K562 (cell line): Measurements from ENCODE around the gene HGFAC. TPM values are rescaled to one million over a fixed set of nuclear protein-coding genes. Genes with fewer than 3 reads are reported as not detected.
A peak's percentile ranks its signal among the peaks of the same experiment; 100 is the strongest.

ENCODE experiments used
- ATAC-seq: fragments of 200-7000 bp; cut with Tn5 transposase; 3 replicates; pipeline ENCODE4 v1.9.1; 2020; ENCODE audit warnings: moderate library complexity
- BruUV-seq: library from RNA; stranded (reverse); fragments of 400-500 nt; replicated peaks from 2 replicates; lab custom pipeline; 2021; lab: Mats Ljungman, UMichigan
- CTCF ChIA-PET: fragments of 300-600 bp; formaldehyde crosslinking; extraction: SDS; loops from one replicate; lab custom pipeline; 2021; ENCODE audit warnings: low intra/inter-chr PET ratio; lab: Yijun Ruan, JAX
- POLR2A ChIA-PET: fragments of 300-600, 350-650 bp; sonication (Branson Sonifier 250); formaldehyde crosslinking; extraction: SDS; loops from one replicate; lab custom pipeline; 2021; ENCODE audit warnings: antibody characterized with exemption, inconsistent platforms; lab: Yijun Ruan, JAX
- DNase-seq, 4 experiments: peaks; one replicate each; pipeline versions ENCODE4 v3.0.0 to v3.0.0-alpha.2; 2011 to 2018; ENCODE audit warnings: low spot score in 3 of 4, mixed read lengths in 3 of 4; ENCODE audit errors: extremely low read depth in 1 of 4
- FAIRE-seq: peaks from 2 replicates; lab custom pipeline; 2011; peaks lifted over from hg19 to GRCh38; lab: Jason Lieb, UNC
- H2AFZ ChIP-seq: 2 replicates; pipeline ENCODE4 v1.6.0; 2011; ENCODE audit warnings: low read depth, low read length, control low read depth, inconsistent platforms
- H3K27ac ChIP-seq: fragments of 200-600 bp; 3 replicates; pipeline ENCODE4 v1.8.0; 2011; ENCODE audit warnings: low read depth, mild to moderate bottlenecking, control low read depth, inconsistent platforms, low read length, moderate library complexity, mixed read lengths; ENCODE audit errors: extremely low read depth
- H3K27me3 ChIP-seq, 2 experiments: fragments of 300-600 bp in 1 of 2; 2 replicates in 1 of 2; 3 replicates in 1 of 2; pipeline versions ENCODE4 v1.6.0 to v1.8.0; 2011; ENCODE audit warnings: inconsistent platforms in 2 of 2, low read length in 2 of 2, mild to moderate bottlenecking in 1 of 2, mixed read lengths in 1 of 2, moderate library complexity in 1 of 2; ENCODE audit not compliant: control insufficient read depth in 2 of 2, insufficient read depth in 2 of 2
- H3K36me3 ChIP-seq: fragments of 300-600 bp; 3 replicates; pipeline ENCODE4 v1.8.0; 2011; ENCODE audit warnings: mild to moderate bottlenecking, low read length, inconsistent platforms; ENCODE audit not compliant: control insufficient read depth, insufficient read depth
- H3K4me1 ChIP-seq, 2 experiments: fragments of 200-600 bp in 1 of 2; replicated peaks in 1 of 2; 2 replicates in 1 of 2; 3 replicates in 1 of 2; pipeline versions ENCODE4 v1.5.1 to v1.8.0; 2011; ENCODE audit warnings: inconsistent platforms in 2 of 2, low read length in 2 of 2, mild to moderate bottlenecking in 1 of 2, mixed read lengths in 1 of 2, moderate library complexity in 1 of 2; ENCODE audit not compliant: control insufficient read depth in 2 of 2, insufficient read depth in 2 of 2
- H3K4me2 ChIP-seq: 2 replicates; pipeline ENCODE4 v1.6.1; 2011; ENCODE audit warnings: low read length, control low read depth, inconsistent platforms, mixed read lengths; ENCODE audit not compliant: insufficient read depth
- H3K4me3 ChIP-seq: fragments of 200-600 bp; sonication (generic), shearing (Covaris generic); 2 replicates; pipeline ENCODE4 v1.5.1; 2016; ENCODE audit warnings: control low read depth, inconsistent platforms
- H3K79me2 ChIP-seq: fragments of 200-600 bp; 3 replicates; pipeline ENCODE4 v1.8.0; 2011; ENCODE audit warnings: low read length, inconsistent platforms; ENCODE audit not compliant: control insufficient read depth, insufficient read depth
- H3K9ac ChIP-seq, 2 experiments: 2 replicates each; pipeline versions ENCODE4 v1.6.0 to v1.6.1; 2011; ENCODE audit warnings: low read depth in 2 of 2, low read length in 2 of 2, control low read depth in 1 of 2, inconsistent platforms in 1 of 2, mild to moderate bottlenecking in 1 of 2, mixed read lengths in 1 of 2; ENCODE audit not compliant: insufficient read depth in 1 of 2
- H3K9me1 ChIP-seq: one replicate; pipeline ENCODE4 v1.6.0; 2011; ENCODE audit warnings: inconsistent platforms, mild to moderate bottlenecking, low read length, moderate library complexity; ENCODE audit not compliant: control insufficient read depth, insufficient read depth
- H3K9me3 ChIP-seq: replicated peaks from 2 replicates; pipeline ENCODE4 v1.5.1; 2011; ENCODE audit warnings: low read depth, low read length, inconsistent platforms; ENCODE audit not compliant: control insufficient read depth, insufficient read depth
- H4K20me1 ChIP-seq: replicated peaks from 2 replicates; pipeline ENCODE4 v1.6.1; 2011; ENCODE audit warnings: low read length, inconsistent platforms, mixed read lengths; ENCODE audit not compliant: control insufficient read depth, insufficient read depth
- CC2D1A ChIP-seq: fragments of 450-650 bp; IDR thresholded peaks from 2 replicates; pipeline ENCODE4 v1.6.1; 2017; ENCODE audit warnings: mild to moderate bottlenecking
- FOXM1 ChIP-seq, 2 experiments: fragments of 450-650 bp in 1 of 2; sonication (generic) in 1 of 2; formaldehyde crosslinking in 1 of 2; IDR thresholded peaks; 2 replicates each; pipeline versions ENCODE4 v1.6.1 to v1.9.0; 2017 to 2022; ENCODE audit warnings: low read depth in 2 of 2, mild to moderate bottlenecking in 2 of 2, missing genetic modification reagents in 1 of 2, moderate library complexity in 1 of 2
- HNRNPL ChIP-seq: fragments of 200-400 bp; formaldehyde crosslinking; IDR thresholded peaks from 2 replicates; pipeline ENCODE4 v1.6.1; 2017; ENCODE audit warnings: low read depth, mild to moderate bottlenecking, low read length
- HNRNPLL ChIP-seq: fragments of 200-400 bp; formaldehyde crosslinking; IDR thresholded peaks from 2 replicates; pipeline ENCODE4 v1.6.1; 2017; ENCODE audit warnings: low read length, low read depth, mild to moderate bottlenecking; ENCODE audit not compliant: poor library complexity, severe bottlenecking
- PPARD ChIP-seq: fragments of 250-450 bp; sonication (Bioruptor Pico); IDR thresholded peaks from 2 replicates; pipeline ENCODE4 v1.8.0; 2022; ENCODE audit warnings: inconsistent platforms, mild to moderate bottlenecking, moderate library complexity
- RB1 ChIP-seq: fragments of 450-650 bp; IDR thresholded peaks from 2 replicates; pipeline ENCODE4 v1.6.1; 2017; ENCODE audit warnings: low read depth, mild to moderate bottlenecking
- RBFOX2 ChIP-seq: fragments of 200-400 bp; formaldehyde crosslinking; IDR thresholded peaks from 2 replicates; pipeline ENCODE4 v1.6.1; 2017; ENCODE audit warnings: low read depth, mild to moderate bottlenecking, low read length, moderate library complexity
- SMC3 ChIP-seq: conservative IDR thresholded peaks from 2 replicates; pipeline ENCODE4 v1.6.1; 2011; ENCODE audit warnings: low read depth, low read length, improper control_type of control experiment; ENCODE audit not compliant: insufficient read depth
- TFAP4 ChIP-seq: sonication (generic); formaldehyde crosslinking; IDR thresholded peaks from 2 replicates; pipeline ENCODE4 v1.8.0; 2022; ENCODE audit warnings: missing genetic modification reagents, mild to moderate bottlenecking, moderate library complexity, borderline replicate concordance
- U2AF2 ChIP-seq: fragments of 200-400 bp; formaldehyde crosslinking; optimal IDR thresholded peaks from 2 replicates; pipeline ENCODE3; 2017; ENCODE audit warnings: low read depth, mild to moderate bottlenecking, low read length
- ZBTB43 ChIP-seq: sonication (generic); formaldehyde crosslinking; IDR thresholded peaks from 2 replicates; pipeline ENCODE4 v1.8.0; 2023; ENCODE audit warnings: mild to moderate bottlenecking, missing genetic modification reagents
- WGBS: fragments of 100-300 bp; shearing (Covaris generic); methylation state at CpG from one replicate; pipeline ENCODE4 v1.1.6; 2016; ENCODE audit warnings: low coverage, mixed read lengths; ENCODE audit not compliant: insufficient coverage; ENCODE audit errors: missing lambda C conversion rate; 5-methylcytosine and 5-hydroxymethylcytosine counted together
- in situ Hi-C: fragments of 300-500 bp; cut with MboI; formaldehyde crosslinking; loops from 4 replicates; pipeline ENCODE4 v1.15.0; 2018; ENCODE audit warnings: inconsistent platforms, mixed read lengths
- intact Hi-C: fragments of 100-400 bp; cut with micrococcal nuclease; formaldehyde crosslinking; loops from 2 replicates; pipeline ENCODE4 v1.14.2; 2022
- polyA plus RNA-seq, 8 experiments: library from polyadenylated mRNA; depleted of rRNA in 4 of 8; stranded (reverse) in 5 of 8; unstranded in 3 of 8; fragments of >200 nt; fragmentation: Nextera tagmentation in 2 of 8; fragmentation: Illumina TruSeq in 1 of 8; extraction: Ambion mirVana in 2 of 8; extraction: Trizol in 1 of 8; gene quantifications; 2 replicates each; pipeline versions ENCODE4 v1.2.1 to v1.2.3, GENCODE V29; 2011 to 2014; ENCODE audit warnings: inconsistent platforms in 1 of 8, missing spikeins in 1 of 8
- total RNA-seq, 7 experiments: library from RNA; depleted of rRNA in 6 of 7; stranded (reverse); fragments of >200 nt in 6 of 7; fragmentation: Illumina TruSeq in 2 of 7; extraction: Trizol in 2 of 7; gene quantifications; 2 replicates each; pipeline versions ENCODE4 v1.2.1 to v1.2.3, GENCODE V29; 2011 to 2021; ENCODE audit warnings: low replicate concordance in 1 of 7
- TF ChIP-seq, protein P1 (sequence below): IDR thresholded peaks from 2 replicates; pipeline ENCODE4 v1.6.1; 2012; ENCODE audit warnings: low read depth, low read length, improper control_type of control experiment, borderline replicate concordance
- TF ChIP-seq, protein P2 (sequence below): fragments of 450-650 bp; IDR thresholded peaks from 2 replicates; pipeline ENCODE4 v1.6.1; 2016; ENCODE audit warnings: low read depth, mild to moderate bottlenecking, moderate library complexity

The HGFAC gene
- total and polyA plus RNA-seq, 9 of the 15 experiments (the other 6 are each of a cell fraction or from before 2014, with no cell fraction given): 0.13 TPM; not detected in 8

- no peak overlapping the region for H3K4me2 ChIP-seq
- no peaks in the 10 kb centered on the region for H3K9me3 ChIP-seq
- in situ Hi-C loops: loop anchor here (5.0 kb wide), 1 partner anchor 336 kb away; no protein-coding TSS in a partner anchor
- no peaks in the 10 kb centered on the region for H3K36me3 ChIP-seq
- DNase-seq (peak; percentile 61 to 87 (median 84)), FAIRE-seq (no peak), ATAC-seq (peak; percentile 84)
- intact Hi-C loops: loop anchor here (1.0 to 5.0 kb wide), 5 partner anchors 96 to 396 kb away; no protein-coding TSS in a partner anchor
- H3K9ac ChIP-seq: no peak overlapping the region
- H3K79me2 ChIP-seq: no peaks in the 10 kb centered on the region
- WGBS: 35% methylated on average over 12 of the region's 36 CpGs
- POLR2A ChIA-PET: interaction anchor here (0.6 kb wide), 1 partner anchor 336 kb away, joined by 4 read pairs; no protein-coding TSS in a partner anchor
- CTCF ChIA-PET: interaction anchor here (0.8 to 2.1 kb wide), 5 partner anchors 97 to 336 kb away, joined by 3 to 17 read pairs (median 13); no protein-coding TSS in a partner anchor
- peaks cover 0 to 88% of the 10 kb centered on the region in 2 experiments; a peak in 2 of 5 replicates for H3K4me1 ChIP-seq
- 0 out of 2 replicates have a peak, but pooled peaks cover 3% of the 10 kb centered on the region for H4K20me1 ChIP-seq
- no peak overlapping the region for H3K27ac ChIP-seq
- no peak overlapping the region for H3K4me3 ChIP-seq
- no peak overlapping the region for H2AFZ ChIP-seq
- H3K27me3 ChIP-seq: no peaks in the 10 kb centered on the region; a peak in 2 of 5 replicates
- H3K9me1 ChIP-seq: no peaks in the 10 kb centered on the region
- no TSS peak for BruUV-seq
- TF ChIP-seq PPARD: no peak
- TF ChIP-seq, protein P1, sequence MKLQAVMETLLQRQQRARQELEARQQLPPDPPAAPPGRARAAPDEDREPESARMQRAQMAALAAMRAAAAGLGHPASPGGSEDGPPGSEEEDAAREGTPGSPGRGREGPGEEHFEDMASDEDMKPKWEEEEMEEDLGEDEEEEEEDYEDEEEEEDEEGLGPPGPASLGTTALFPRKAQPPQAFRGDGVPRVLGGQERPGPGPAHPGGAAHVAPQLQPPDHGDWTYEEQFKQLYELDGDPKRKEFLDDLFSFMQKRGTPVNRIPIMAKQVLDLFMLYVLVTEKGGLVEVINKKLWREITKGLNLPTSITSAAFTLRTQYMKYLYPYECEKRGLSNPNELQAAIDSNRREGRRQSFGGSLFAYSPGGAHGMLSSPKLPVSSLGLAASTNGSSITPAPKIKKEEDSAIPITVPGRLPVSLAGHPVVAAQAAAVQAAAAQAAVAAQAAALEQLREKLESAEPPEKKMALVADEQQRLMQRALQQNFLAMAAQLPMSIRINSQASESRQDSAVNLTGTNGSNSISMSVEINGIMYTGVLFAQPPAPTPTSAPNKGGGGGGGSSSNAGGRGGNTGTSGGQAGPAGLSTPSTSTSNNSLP: no peak
- TF ChIP-seq ZBTB43: no peak
- TF ChIP-seq HNRNPLL: no peak
- 0 out of 2 replicates have a peak, but pooled peaks have one; percentile 49 for TF ChIP-seq CC2D1A
- peak; percentile 73; the same call in 1 of the 2 replicates for TF ChIP-seq RB1
- no peak for TF ChIP-seq RBFOX2
- peak; percentile 95 for TF ChIP-seq SMC3
- no peak for TF ChIP-seq FOXM1 (IDR thresholded peaks at IDR 0.05; ENCODE audit: low read depth)
- TF ChIP-seq FOXM1 (CRISPR knock-in tag; IDR thresholded peaks at IDR 0.05; ENCODE audit: low read depth): 0 out of 2 replicates have a peak, but pooled peaks have one; percentile 36
- TF ChIP-seq TFAP4: peak; percentile 51; the same call in 1 of the 2 replicates
- TF ChIP-seq, protein P2, sequence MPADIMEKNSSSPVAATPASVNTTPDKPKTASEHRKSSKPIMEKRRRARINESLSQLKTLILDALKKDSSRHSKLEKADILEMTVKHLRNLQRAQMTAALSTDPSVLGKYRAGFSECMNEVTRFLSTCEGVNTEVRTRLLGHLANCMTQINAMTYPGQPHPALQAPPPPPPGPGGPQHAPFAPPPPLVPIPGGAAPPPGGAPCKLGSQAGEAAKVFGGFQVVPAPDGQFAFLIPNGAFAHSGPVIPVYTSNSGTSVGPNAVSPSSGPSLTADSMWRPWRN: no peak
- peak; percentile 81; the same call in 1 of the 2 replicates for TF ChIP-seq HNRNPL
- no peak for TF ChIP-seq U2AF2
Measured at GRCh38 chr4:3442959-3443749, 1.4 kb downstream of the HGFAC start.
